ENCODE measurements around the gene STRAP.

STRAP gene

GRCh38 chr12:15882118-15882971 is at the start of gene STRAP:
STRAP (plus strand) TSS chr12:15882387; CDS start chr12:15882708, 321 bp downstream.
- DNase-seq (ENCODE audit: low spot score) = peak; percentile 94

DNA sequence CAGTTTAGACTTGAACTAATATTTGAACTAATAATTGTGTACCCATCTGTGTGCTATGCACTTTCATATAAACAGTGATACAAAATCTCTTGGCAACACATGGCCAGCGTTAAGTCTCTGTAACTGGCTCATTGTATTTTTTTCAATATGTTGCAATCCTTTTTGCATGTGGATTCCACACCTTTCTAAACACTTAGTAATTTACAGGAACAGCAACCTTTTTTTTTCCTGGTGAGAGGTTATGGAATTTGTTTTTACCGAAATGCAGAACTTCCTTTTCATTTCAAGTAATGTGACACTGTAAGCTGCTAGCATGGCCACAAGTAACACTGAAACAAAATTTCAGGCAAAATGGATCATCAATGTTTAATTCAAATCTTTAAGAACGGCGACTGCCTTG is 47.6 kb upstream of the STRAP start:
- DNase-seq (ENCODE audit: low spot score) = no peak

- DNase-seq (ENCODE audit: low spot score) = peak; percentile 69
Measured at GRCh38 chr12:15837141-15837790, 44.9 kb upstream of the STRAP start.

DNA sequence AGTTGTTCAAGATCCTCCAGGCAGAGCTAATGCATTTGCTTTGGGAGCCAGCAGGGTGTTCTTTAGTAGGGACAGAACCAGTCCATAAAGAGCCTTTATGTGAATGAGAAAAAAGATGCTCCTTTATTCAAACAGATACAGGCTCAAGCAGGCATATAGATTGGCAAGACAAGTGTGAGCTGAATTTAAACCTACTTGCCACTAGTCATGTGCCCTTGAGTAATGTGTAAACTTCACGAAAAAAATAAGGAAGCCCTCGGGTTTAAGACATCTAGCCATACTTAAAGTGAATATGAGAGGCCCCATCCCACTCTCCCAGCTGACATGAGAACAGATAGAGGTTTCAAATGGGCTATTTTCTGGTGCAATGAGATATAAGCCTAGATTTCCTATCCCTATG is 43.1 kb upstream of the STRAP start:
- DNase-seq (ENCODE audit: low spot score) = no peak

DNA sequence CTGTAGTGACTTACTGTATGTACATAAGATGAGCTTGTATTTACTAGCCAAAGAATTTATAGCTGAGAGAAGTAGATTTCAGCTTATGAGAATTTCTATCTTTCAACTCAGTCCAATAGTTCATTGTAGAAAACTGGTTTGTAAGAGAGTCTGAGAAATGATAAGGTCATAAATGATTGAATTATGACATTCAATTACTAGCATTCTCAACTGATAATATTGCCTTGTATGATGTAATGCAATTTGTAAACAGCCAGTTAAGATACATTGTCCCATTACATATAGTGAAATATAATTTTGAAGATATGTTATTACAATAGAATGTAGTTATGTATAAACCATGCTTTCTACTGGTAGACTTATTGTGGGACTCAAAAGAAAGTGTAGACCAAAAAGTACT is 42.5 kb upstream of the STRAP start:
- no peak for DNase-seq (ENCODE audit: low spot score)

GRCh38 chr12:15842108-15842507 is 40.1 kb upstream of the STRAP start:
- DNase-seq (ENCODE audit: low spot score) = peak; percentile 40

DNA sequence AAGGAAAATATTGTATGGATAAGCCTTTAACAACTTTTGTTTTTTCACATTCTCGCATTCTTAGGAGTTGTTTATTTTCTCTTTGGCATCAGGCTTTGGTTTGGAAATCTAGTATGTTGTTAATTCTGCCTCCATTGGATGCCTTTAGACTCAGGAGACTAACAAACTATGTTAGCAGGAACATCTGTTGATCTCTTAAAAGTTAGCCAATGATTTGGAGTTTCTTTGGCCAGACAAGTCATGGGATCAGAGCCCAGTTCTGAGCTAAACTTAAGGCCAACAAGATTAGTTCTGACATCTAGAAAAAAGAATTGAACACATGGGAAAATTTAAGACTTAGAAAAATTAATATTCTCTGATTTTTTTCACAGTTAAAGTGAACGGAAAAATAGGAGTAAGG is 35.3 kb upstream of the STRAP start:
- peak; percentile 80 for DNase-seq (ENCODE audit: low spot score)

- DNase-seq (ENCODE audit: low spot score) = no peak
Measured at GRCh38 chr12:15848606-15849005, 33.6 kb upstream of the STRAP start.

GRCh38 chr12:15851045-15851620 is 31.1 kb upstream of the STRAP start:
- no peak for DNase-seq (ENCODE audit: low spot score)

DNA sequence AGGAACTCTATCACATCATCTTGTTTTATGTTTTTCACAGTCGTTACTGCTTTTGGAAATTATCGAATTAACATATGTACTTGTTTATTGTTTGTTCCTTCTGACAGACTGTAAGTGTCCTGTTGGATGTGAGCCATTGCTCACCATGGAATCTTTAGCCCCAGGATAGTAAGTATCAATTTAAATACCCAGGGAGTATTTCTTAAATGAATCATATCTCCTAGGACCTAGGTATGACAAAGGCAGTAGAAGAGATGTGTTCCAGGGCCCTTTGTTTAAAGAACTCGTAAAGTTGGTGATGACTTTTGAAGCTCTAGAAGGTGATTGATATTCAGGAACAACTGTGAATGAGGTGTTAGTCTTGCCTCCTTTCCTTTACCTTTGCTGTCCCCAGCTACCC is 30.3 kb upstream of the STRAP start:
- DNase-seq (ENCODE audit: low spot score) = no peak

GRCh38 chr12:15852383-15852782 is 29.8 kb upstream of the STRAP start:
- DNase-seq (ENCODE audit: low spot score) = no peak

DNA sequence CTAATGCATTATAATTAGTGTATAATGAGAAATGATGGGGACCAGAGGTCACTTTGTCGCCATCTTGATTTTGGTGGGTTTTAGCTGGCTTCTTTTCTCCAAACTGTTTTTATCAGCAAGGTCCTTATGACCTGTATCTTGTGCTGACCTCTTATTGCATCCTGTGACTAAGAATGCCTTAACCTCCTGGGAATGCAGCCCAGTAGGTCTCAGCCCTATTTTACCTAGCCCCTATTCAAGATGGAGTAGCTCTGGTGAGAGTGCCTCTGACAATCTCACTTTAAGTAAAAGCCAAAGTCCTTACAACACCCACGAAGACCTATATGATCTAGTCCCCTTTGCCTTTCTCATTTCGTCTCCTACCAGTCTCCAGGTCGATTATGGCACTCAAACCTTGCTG is 28.3 kb upstream of the STRAP start:
- DNase-seq (ENCODE audit: low spot score) = no peak

- no peak for DNase-seq (ENCODE audit: low spot score)
Measured at GRCh38 chr12:15854916-15855315, 27.3 kb upstream of the STRAP start.

- DNase-seq (ENCODE audit: low spot score) = no peak
Measured at GRCh38 chr12:15855646-15856045, 26.5 kb upstream of the STRAP start.

DNA sequence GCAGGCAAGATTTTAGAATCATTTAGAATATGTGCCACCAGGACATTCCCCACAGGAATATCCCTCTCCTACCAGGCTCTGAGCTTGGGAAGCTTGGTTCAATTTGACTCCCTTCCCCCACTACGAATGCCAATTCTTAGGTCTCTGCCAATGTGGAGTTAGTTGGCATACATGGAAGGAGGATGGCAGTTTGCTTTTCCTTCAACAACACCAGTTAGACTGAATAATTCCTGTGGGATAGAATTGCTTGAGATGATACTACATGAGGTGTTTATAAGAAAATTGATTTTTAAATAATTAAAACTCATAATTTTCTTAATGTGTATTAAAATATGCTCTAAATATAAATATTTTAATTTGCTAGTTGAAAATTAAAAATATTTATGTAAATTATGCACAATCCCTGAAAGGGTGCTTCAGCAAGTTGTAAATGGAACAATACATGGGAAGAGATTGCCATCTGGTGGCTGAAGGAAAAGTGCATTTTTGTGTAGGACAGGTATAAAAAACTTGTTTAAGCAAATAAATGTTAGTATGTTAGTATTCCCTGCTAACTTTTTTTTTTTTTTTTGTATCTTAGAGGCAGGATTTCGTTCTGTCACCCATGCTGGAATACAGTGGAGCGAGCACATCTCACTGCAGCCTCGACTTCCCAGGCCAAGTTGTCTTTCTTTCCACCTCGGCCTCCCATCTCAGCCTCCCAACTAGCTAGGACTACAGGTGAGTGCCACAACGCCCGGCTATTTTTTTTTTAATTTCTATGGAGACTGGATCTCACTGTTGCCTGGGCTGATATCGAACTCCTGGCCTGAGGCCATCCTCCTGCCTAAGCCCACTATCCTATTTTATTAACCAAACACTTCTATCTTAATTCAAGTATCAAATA is 25.8 kb upstream of the STRAP start:
- DNase-seq (ENCODE audit: low spot score) = peak; percentile 54

DNA sequence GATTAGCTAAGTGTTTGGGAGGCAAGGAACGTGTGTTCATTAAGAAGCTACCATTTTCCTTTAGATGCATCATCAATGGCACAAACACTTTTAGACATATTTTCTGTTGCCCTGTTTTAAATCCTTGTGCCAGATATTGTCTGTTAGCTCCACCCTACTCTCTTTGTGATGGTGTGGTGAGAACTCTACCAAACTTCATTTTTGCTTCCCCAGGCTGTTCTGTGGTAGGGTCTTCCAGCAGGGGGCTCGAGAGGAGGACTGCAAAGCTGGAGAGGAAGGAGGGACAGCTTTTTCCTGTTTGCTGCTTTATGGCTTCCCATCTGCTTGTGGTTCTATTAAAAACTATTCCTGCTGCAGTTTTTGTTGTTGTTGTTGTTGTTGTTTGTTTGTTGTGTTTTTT is 23.8 kb upstream of the STRAP start:
- no peak for DNase-seq (ENCODE audit: low spot score)

- no peak for DNase-seq (ENCODE audit: low spot score)
Measured at GRCh38 chr12:15859116-15859515, 23.1 kb upstream of the STRAP start.

GRCh38 chr12:15861404-15861803 is 20.8 kb upstream of the STRAP start:
- no peak for DNase-seq (ENCODE audit: low spot score)

GRCh38 chr12:15862840-15863239 is 19.3 kb upstream of the STRAP start:
- DNase-seq (ENCODE audit: low spot score) = no peak

GRCh38 chr12:15863372-15863771 is 18.8 kb upstream of the STRAP start:
- DNase-seq (ENCODE audit: low spot score) = no peak

DNA sequence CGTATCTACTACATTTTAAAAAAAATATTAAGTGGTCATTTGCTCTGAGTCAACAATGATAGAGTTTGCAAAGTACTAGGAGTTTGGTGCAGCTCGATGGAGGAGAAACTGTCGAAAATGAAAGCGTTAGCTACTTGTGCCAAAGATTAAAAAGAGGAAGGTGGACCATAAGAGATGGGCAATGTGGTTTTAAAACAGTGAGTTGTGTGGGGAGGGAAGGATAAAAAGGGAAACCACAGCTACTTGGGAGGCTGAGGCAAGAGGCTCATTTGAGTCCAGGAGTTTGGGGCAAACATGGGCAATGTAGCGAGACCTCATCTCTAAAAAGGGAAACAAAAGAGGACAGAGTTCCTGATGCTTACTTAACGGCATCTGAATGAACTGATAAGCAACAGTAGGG is 18.2 kb upstream of the STRAP start:
- no peak for DNase-seq (ENCODE audit: low spot score)

DNA sequence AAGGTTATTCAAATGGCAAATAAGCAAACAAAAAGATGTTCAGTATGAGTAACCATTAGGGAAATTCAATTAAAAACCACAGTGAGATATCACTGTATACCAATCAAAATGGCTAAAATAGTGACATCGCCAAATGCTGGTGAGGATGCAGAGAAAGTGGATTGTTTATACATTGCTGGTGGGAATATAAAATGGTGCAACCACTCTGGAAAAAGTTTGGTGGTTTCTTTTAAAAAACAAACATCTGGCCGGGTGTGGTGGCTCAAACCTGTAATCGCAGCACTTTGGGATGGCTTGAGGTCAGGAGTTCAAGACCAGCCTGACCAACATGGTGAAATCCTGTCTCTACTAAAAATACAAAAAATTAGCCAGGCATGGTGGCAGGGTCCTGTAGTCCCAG is 14.0 kb upstream of the STRAP start:
- no peak for DNase-seq (ENCODE audit: low spot score)
